ENCODE measurements around the gene PIK3R6.

- TF ChIP-seq CTCF (IDR thresholded peaks at IDR 0.05): no peak
- no peak for TF ChIP-seq POLR2A (IDR thresholded peaks at IDR 0.05)
These were observed 4.7 kb upstream of the PIK3R6 start for GRCh38 chr17:8872036-8872704.
